Right lobe of liver (tissue), 4 donors: Measurements from ENCODE around the gene DDX47.
"Not testable (repeated sequence)": the region's sequence is repeated elsewhere in the genome, so short reads cannot be mapped to it uniquely, and the experiment has no call there.

Experiments used
- POLR2A ChIP-seq: fragments of 450-650 bp; IDR thresholded peaks from one replicate; pipeline ENCODE4 v1.6.1; 2017; ENCODE audit warnings: antibody characterized with exemption, mild to moderate bottlenecking
- TF ChIP-seq, protein P1 (sequence below), 4 donors: fragments of 200-600 bp in 3 of 4; fragments of 450-650 bp in 1 of 4; IDR thresholded peaks; one replicate each; pipeline versions ENCODE4 v1.5.1 to v1.8.0; 2016 to 2022; ENCODE audit warnings: antibody characterized with exemption in 4 of 4, mild to moderate bottlenecking in 2 of 4
- donor health status: DM: no; HTN: no; CAD: no.
- donor health status: DM: no; HTN: no; CAD: no.
- donor health status: DM: no; HTN: yes; CAD: no.

DNA sequence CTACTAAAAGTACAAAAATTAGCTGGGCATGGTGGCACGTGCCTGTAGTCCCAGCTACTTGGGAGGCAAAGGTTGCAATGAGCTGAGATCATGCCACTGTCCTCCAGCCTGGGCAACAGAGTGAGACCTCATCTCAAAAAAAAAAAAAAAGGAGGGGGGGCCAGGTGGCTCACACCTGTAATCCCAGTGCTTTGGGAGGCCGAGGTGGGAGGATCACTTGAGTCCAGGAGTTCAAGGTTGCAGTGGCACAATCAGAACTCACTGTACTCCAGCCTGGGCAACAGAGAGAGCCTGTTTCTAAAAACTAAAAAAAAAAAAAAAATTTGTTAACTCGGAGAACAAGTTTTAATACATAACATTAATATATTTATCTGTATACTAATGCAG lies 5.6 kb upstream of the DDX47 start:
- TF ChIP-seq, protein P1, sequence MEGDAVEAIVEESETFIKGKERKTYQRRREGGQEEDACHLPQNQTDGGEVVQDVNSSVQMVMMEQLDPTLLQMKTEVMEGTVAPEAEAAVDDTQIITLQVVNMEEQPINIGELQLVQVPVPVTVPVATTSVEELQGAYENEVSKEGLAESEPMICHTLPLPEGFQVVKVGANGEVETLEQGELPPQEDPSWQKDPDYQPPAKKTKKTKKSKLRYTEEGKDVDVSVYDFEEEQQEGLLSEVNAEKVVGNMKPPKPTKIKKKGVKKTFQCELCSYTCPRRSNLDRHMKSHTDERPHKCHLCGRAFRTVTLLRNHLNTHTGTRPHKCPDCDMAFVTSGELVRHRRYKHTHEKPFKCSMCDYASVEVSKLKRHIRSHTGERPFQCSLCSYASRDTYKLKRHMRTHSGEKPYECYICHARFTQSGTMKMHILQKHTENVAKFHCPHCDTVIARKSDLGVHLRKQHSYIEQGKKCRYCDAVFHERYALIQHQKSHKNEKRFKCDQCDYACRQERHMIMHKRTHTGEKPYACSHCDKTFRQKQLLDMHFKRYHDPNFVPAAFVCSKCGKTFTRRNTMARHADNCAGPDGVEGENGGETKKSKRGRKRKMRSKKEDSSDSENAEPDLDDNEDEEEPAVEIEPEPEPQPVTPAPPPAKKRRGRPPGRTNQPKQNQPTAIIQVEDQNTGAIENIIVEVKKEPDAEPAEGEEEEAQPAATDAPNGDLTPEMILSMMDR (IDR thresholded peaks at IDR 0.05): not testable (repeated sequence)
- TF ChIP-seq POLR2A: not testable (repeated sequence)
